ENCODE results near the gene WNK2. TPM values are rescaled to one million over a fixed set of nuclear protein-coding genes. Genes with fewer than 3 reads are reported as not detected.
"Not testable (repeated sequence)": the region's sequence is repeated elsewhere in the genome, so short reads cannot be mapped to it uniquely, and the experiment has no call there.

WNK2 gene
- 0.92 TPM for total RNA-seq

- peak; percentile 58 for ATAC-seq
Measured at GRCh38 chr9:93183663-93184431, at the start of gene WNK2. TSS of gene WNK2 (plus strand) at chr9:93184139. CDS start at chr9:93184930, 791 bp downstream.

GRCh38 chr9:93134740-93135444, 49.0 kb upstream of the WNK2 start:
- ATAC-seq: no peak

GRCh38 chr9:93136011-93136440, 47.9 kb upstream of the WNK2 start:
- no peak for ATAC-seq

- no peak for ATAC-seq
Measured at GRCh38 chr9:93137362-93137761, 46.6 kb upstream of the WNK2 start.

GRCh38 chr9:93138171-93138764, 45.7 kb upstream of the WNK2 start:
- ATAC-seq: no peak

GRCh38 chr9:93139365-93140182, 44.4 kb upstream of the WNK2 start:
- peak; percentile 65 for ATAC-seq

- no peak for ATAC-seq
Measured at GRCh38 chr9:93141771-93142483, 42.0 kb upstream of the WNK2 start.

- peak; percentile 31 for ATAC-seq
Measured at GRCh38 chr9:93143830-93144530, 40.0 kb upstream of the WNK2 start.

GRCh38 chr9:93146696-93147095, 37.2 kb upstream of the WNK2 start:
- ATAC-seq: not testable (repeated sequence)

GRCh38 chr9:93147632-93148031, 36.3 kb upstream of the WNK2 start:
- no peak for ATAC-seq

GRCh38 chr9:93148721-93149120, 35.2 kb upstream of the WNK2 start:
- no peak for ATAC-seq

GRCh38 chr9:93149361-93149760, 34.6 kb upstream of the WNK2 start:
- ATAC-seq: no peak

GRCh38 chr9:93151097-93151784, 32.7 kb upstream of the WNK2 start:
- no peak for ATAC-seq

GRCh38 chr9:93154293-93154903, 29.5 kb upstream of the WNK2 start:
- ATAC-seq: no peak

GRCh38 chr9:93155716-93156474, 28.0 kb upstream of the WNK2 start:
- no peak for ATAC-seq

- no peak for ATAC-seq
Measured at GRCh38 chr9:93156475-93157008, 27.4 kb upstream of the WNK2 start.

- ATAC-seq: peak; percentile 87
Measured at GRCh38 chr9:93159601-93160471, 24.1 kb upstream of the WNK2 start.

All from esophagus mucosa (tissue), 1 donor.